HepG2 (cell line): Measurements from ENCODE around the gene KCNQ2. TPM values are rescaled to one million over a fixed set of nuclear protein-coding genes. Genes with fewer than 3 reads are reported as not detected.

Experiments used
- ATF1 ChIP-seq: IDR thresholded peaks from 2 replicates; pipeline ENCODE4 v1.6.1; 2016; ENCODE audit warnings: mild to moderate bottlenecking, control low read depth
- BRCA1 ChIP-seq: sonication (generic); formaldehyde crosslinking; IDR thresholded peaks from 2 replicates; pipeline ENCODE4 v1.4.0; 2020; ENCODE audit warnings: missing genetic modification reagents
- EHMT2 ChIP-seq: fragments of 200-600 bp; sonication (generic); IDR thresholded peaks from 2 replicates; pipeline ENCODE4 v1.7.0; 2017; ENCODE audit warnings: antibody characterized with exemption, low read depth, low read length, borderline replicate concordance
- EZH2 ChIP-seq: conservative IDR thresholded peaks from 2 replicates; pipeline ENCODE4 v1.6.1; 2012; ENCODE audit warnings: mild to moderate bottlenecking, low read depth, low read length, moderate library complexity
- HHEX ChIP-seq: IDR thresholded peaks from 2 replicates; pipeline ENCODE4 v1.6.1; 2016; ENCODE audit warnings: control low read depth
- HNRNPK ChIP-seq: fragments of 200-400 bp; formaldehyde crosslinking; IDR thresholded peaks from 2 replicates; pipeline ENCODE4 v1.6.1; 2018; ENCODE audit warnings: low read length, low read depth, moderate library complexity, mild to moderate bottlenecking; ENCODE audit not compliant: poor library complexity, severe bottlenecking
- KLF11 ChIP-seq: IDR thresholded peaks from 2 replicates; pipeline ENCODE4 v1.6.1; 2016; ENCODE audit warnings: missing compliant biosample characterization
- NCOA5 ChIP-seq: sonication (generic); formaldehyde crosslinking; IDR thresholded peaks from 2 replicates; pipeline ENCODE4 v1.4.0; 2020; ENCODE audit warnings: missing genetic modification reagents
- NR2F6 ChIP-seq, 2 experiments: IDR thresholded peaks; 2 replicates each; pipeline ENCODE4 v1.6.1; 2016; ENCODE audit warnings: antibody characterized with exemption in 1 of 2, mild to moderate bottlenecking in 1 of 2
- RBFOX2 ChIP-seq: fragments of 200-400 bp; formaldehyde crosslinking; IDR thresholded peaks from 2 replicates; pipeline ENCODE4 v1.6.1; 2017; ENCODE audit warnings: low read depth, mild to moderate bottlenecking, low read length
- REPIN1 ChIP-seq: sonication (generic); formaldehyde crosslinking; IDR thresholded peaks from 2 replicates; pipeline ENCODE4 v1.8.0; 2022; ENCODE audit warnings: missing genetic modification reagents, low read depth, mild to moderate bottlenecking, borderline replicate concordance
- ZNF207 ChIP-seq: fragments of 450-650 bp; IDR thresholded peaks from 2 replicates; pipeline ENCODE4 v1.6.1; 2016; ENCODE audit warnings: antibody characterized with exemption, borderline replicate concordance
- ZNF510 ChIP-seq: sonication (generic); formaldehyde crosslinking; IDR thresholded peaks from 2 replicates; pipeline ENCODE4 v1.4.0; 2020; ENCODE audit warnings: low read depth, mild to moderate bottlenecking, missing genetic modification reagents
- ZNF615 ChIP-seq: sonication (generic); formaldehyde crosslinking; IDR thresholded peaks from 2 replicates; pipeline ENCODE4 v1.5.0; 2020; ENCODE audit warnings: mild to moderate bottlenecking, missing genetic modification reagents, borderline replicate concordance
- ZNF772 ChIP-seq: sonication (generic); formaldehyde crosslinking; IDR thresholded peaks from 2 replicates; pipeline ENCODE4 v1.5.0; 2020; ENCODE audit warnings: mild to moderate bottlenecking, missing genetic modification reagents
- polyA plus RNA-seq, 8 experiments: library from polyadenylated mRNA; depleted of rRNA in 3 of 8; stranded (reverse) in 7 of 8; unstranded in 1 of 8; fragments of >200 nt; fragmentation: Illumina TruSeq in 4 of 8; extraction: Trizol in 4 of 8; gene quantifications; 2 replicates each; pipeline versions ENCODE4 v1.2.1 to v1.2.3, GENCODE V29; 2011 to 2016; ENCODE audit warnings: low read depth in 4 of 8, missing spikeins in 1 of 8, mixed read lengths in 1 of 8; ENCODE audit not compliant: insufficient read depth in 1 of 8
- total RNA-seq, 5 experiments: library from RNA; depleted of rRNA; stranded (reverse); fragments of >200 nt; fragmentation: Illumina TruSeq; extraction: Trizol; gene quantifications; 2 replicates each; pipeline ENCODE4 v1.2.3, GENCODE V29; 2016; ENCODE audit warnings: low read depth in 1 of 5
- TF ChIP-seq, protein P1 (sequence below): sonication (generic); formaldehyde crosslinking; IDR thresholded peaks from 2 replicates; pipeline ENCODE4 v1.4.0; 2020; ENCODE audit warnings: missing genetic modification reagents
- TF ChIP-seq, protein P2 (sequence below): sonication (generic); formaldehyde crosslinking; IDR thresholded peaks from 2 replicates; pipeline ENCODE4 v1.4.0; 2020; ENCODE audit warnings: missing genetic modification reagents, borderline replicate concordance
- TF ChIP-seq, protein P3 (sequence below): sonication (generic); formaldehyde crosslinking; IDR thresholded peaks from 2 replicates; pipeline ENCODE4 v1.4.0; 2020; ENCODE audit warnings: missing genetic modification reagents, borderline replicate concordance
- TF ChIP-seq, protein P4 (sequence below): sonication (generic); formaldehyde crosslinking; IDR thresholded peaks from 2 replicates; pipeline ENCODE4 v1.5.1; 2020; ENCODE audit warnings: missing genetic modification reagents, mild to moderate bottlenecking, borderline replicate concordance
- TF ChIP-seq, protein P5 (sequence below): IDR thresholded peaks from 2 replicates; pipeline ENCODE4 v1.4.0; 2020; ENCODE audit warnings: mild to moderate bottlenecking, missing genetic modification reagents

The KCNQ2 gene
- total and polyA plus RNA-seq, 2 of the 13 experiments (the other 11 are each of a cell fraction or from before 2014, with no cell fraction given) = not detected

DNA sequence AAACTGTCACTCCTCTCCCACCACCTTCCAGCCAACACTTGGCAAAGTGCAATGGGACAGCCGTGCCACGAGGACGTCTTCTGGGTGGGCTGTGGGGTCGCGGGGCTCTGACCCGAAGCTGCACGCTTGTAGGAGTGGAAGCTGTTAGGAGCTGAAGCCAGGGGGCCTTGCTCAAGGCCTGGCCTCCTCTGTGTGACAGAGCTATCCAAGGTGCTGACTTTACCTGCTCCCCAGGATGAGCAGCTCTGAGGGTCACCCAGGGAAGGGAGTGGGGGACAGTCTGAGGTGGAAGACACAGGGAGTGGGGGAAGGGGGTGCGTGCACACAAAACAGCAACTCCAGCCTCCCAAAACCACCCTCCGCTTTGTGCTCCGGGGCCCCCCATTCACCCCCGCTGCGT, 93.8 kb downstream of the KCNQ2 start (continued):
- TF ChIP-seq, protein P1, sequence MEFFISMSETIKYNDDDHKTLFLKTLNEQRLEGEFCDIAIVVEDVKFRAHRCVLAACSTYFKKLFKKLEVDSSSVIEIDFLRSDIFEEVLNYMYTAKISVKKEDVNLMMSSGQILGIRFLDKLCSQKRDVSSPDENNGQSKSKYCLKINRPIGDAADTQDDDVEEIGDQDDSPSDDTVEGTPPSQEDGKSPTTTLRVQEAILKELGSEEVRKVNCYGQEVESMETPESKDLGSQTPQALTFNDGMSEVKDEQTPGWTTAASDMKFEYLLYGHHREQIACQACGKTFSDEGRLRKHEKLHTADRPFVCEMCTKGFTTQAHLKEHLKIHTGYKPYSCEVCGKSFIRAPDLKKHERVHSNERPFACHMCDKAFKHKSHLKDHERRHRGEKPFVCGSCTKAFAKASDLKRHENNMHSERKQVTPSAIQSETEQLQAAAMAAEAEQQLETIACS (CRISPR knock-in tag) = no peak
- TF ChIP-seq RBFOX2 (no peak), NCOA5 (no peak), HHEX (CRISPR knock-in tag) (no peak), BRCA1 (CRISPR knock-in tag) (no peak), ATF1 (no peak), EZH2 (no peak), ZNF772 (CRISPR knock-in tag) (no peak), REPIN1 (CRISPR knock-in tag) (0 out of 2 replicates have a peak, but pooled peaks have one; percentile 47), HNRNPK (no peak), NR2F6 (IDR thresholded peaks at IDR 0.05) (no peak), NR2F6 (CRISPR knock-in tag; IDR thresholded peaks at IDR 0.05) (0 out of 2 replicates have a peak, but pooled peaks have one; percentile 14), ZNF615 (no peak), ZNF207 (no peak), EHMT2 (peak; percentile 87; the same call in 1 of the 2 replicates), KLF11 (CRISPR knock-in tag) (0 out of 2 replicates have a peak, but pooled peaks have one; percentile 45), ZNF510 (CRISPR knock-in tag) (no peak)
- TF ChIP-seq, protein P2, sequence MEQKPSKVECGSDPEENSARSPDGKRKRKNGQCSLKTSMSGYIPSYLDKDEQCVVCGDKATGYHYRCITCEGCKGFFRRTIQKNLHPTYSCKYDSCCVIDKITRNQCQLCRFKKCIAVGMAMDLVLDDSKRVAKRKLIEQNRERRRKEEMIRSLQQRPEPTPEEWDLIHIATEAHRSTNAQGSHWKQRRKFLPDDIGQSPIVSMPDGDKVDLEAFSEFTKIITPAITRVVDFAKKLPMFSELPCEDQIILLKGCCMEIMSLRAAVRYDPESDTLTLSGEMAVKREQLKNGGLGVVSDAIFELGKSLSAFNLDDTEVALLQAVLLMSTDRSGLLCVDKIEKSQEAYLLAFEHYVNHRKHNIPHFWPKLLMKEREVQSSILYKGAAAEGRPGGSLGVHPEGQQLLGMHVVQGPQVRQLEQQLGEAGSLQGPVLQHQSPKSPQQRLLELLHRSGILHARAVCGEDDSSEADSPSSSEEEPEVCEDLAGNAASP (CRISPR knock-in tag) = peak; percentile 34; the same call in 1 of the 2 replicates
- TF ChIP-seq, protein P3, sequence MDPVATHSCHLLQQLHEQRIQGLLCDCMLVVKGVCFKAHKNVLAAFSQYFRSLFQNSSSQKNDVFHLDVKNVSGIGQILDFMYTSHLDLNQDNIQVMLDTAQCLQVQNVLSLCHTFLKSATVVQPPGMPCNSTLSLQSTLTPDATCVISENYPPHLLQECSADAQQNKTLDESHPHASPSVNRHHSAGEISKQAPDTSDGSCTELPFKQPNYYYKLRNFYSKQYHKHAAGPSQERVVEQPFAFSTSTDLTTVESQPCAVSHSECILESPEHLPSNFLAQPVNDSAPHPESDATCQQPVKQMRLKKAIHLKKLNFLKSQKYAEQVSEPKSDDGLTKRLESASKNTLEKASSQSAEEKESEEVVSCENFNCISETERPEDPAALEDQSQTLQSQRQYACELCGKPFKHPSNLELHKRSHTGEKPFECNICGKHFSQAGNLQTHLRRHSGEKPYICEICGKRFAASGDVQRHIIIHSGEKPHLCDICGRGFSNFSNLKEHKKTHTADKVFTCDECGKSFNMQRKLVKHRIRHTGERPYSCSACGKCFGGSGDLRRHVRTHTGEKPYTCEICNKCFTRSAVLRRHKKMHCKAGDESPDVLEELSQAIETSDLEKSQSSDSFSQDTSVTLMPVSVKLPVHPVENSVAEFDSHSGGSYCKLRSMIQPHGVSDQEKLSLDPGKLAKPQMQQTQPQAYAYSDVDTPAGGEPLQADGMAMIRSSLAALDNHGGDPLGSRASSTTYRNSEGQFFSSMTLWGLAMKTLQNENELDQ (CRISPR knock-in tag) = peak; percentile 87; the same call in 1 of the 2 replicates
- TF ChIP-seq, protein P4, sequence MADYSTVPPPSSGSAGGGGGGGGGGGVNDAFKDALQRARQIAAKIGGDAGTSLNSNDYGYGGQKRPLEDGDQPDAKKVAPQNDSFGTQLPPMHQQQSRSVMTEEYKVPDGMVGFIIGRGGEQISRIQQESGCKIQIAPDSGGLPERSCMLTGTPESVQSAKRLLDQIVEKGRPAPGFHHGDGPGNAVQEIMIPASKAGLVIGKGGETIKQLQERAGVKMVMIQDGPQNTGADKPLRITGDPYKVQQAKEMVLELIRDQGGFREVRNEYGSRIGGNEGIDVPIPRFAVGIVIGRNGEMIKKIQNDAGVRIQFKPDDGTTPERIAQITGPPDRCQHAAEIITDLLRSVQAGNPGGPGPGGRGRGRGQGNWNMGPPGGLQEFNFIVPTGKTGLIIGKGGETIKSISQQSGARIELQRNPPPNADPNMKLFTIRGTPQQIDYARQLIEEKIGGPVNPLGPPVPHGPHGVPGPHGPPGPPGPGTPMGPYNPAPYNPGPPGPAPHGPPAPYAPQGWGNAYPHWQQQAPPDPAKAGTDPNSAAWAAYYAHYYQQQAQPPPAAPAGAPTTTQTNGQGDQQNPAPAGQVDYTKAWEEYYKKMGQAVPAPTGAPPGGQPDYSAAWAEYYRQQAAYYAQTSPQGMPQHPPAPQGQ (CRISPR knock-in tag) = no peak
- TF ChIP-seq, protein P5, sequence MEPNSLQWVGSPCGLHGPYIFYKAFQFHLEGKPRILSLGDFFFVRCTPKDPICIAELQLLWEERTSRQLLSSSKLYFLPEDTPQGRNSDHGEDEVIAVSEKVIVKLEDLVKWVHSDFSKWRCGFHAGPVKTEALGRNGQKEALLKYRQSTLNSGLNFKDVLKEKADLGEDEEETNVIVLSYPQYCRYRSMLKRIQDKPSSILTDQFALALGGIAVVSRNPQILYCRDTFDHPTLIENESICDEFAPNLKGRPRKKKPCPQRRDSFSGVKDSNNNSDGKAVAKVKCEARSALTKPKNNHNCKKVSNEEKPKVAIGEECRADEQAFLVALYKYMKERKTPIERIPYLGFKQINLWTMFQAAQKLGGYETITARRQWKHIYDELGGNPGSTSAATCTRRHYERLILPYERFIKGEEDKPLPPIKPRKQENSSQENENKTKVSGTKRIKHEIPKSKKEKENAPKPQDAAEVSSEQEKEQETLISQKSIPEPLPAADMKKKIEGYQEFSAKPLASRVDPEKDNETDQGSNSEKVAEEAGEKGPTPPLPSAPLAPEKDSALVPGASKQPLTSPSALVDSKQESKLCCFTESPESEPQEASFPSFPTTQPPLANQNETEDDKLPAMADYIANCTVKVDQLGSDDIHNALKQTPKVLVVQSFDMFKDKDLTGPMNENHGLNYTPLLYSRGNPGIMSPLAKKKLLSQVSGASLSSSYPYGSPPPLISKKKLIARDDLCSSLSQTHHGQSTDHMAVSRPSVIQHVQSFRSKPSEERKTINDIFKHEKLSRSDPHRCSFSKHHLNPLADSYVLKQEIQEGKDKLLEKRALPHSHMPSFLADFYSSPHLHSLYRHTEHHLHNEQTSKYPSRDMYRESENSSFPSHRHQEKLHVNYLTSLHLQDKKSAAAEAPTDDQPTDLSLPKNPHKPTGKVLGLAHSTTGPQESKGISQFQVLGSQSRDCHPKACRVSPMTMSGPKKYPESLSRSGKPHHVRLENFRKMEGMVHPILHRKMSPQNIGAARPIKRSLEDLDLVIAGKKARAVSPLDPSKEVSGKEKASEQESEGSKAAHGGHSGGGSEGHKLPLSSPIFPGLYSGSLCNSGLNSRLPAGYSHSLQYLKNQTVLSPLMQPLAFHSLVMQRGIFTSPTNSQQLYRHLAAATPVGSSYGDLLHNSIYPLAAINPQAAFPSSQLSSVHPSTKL = 0 out of 2 replicates have a peak, but pooled peaks have one; percentile 18
